Cortex of kidney (tissue), 1 donor: ENCODE data around the gene FAM117B.
"Not testable (repeated sequence)": the region's sequence is repeated elsewhere in the genome, so short reads cannot be mapped to it uniquely, and the experiment has no call there.

ENCODE experiments used
- DNase-seq: peaks from one replicate; lab custom pipeline; 2025; lab: John Stamatoyannopoulos, UW

The FAM117B gene

GRCh38 chr2:202758604-202759003 is 123.8 kb downstream of the FAM117B start:
- no peak for DNase-seq

GRCh38 chr2:202760848-202761247 is 126.1 kb downstream of the FAM117B start:
- no peak for DNase-seq

- DNase-seq: no peak
These were observed 127.8 kb downstream of the FAM117B start for GRCh38 chr2:202762556-202762955.

DNA sequence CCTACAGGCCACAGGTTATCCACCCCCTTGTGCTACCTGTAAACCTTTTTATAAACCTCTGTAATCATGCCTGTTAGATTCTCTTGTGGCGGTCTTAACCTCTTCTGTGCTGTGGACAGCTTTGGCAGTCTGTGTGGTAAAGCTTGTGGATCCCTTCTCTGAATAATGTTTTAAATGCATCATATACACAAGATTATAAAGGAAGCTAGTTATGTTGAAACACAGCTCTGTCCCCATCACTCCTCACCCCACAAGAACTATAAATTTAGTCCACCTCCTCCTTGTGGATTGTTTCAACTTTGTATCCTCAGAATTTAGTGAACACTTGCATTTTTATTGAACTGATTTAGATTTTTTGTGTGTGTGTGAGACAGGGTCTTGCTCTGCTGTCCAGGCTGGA is 129.1 kb downstream of the FAM117B start:
- no peak for DNase-seq

- no peak for DNase-seq
These were observed 130.2 kb downstream of the FAM117B start for GRCh38 chr2:202764991-202765390.

- DNase-seq: no peak
These were observed 130.7 kb downstream of the FAM117B start for GRCh38 chr2:202765436-202765835.

GRCh38 chr2:202768273-202768672 is 133.5 kb downstream of the FAM117B start:
- no peak for DNase-seq

DNA sequence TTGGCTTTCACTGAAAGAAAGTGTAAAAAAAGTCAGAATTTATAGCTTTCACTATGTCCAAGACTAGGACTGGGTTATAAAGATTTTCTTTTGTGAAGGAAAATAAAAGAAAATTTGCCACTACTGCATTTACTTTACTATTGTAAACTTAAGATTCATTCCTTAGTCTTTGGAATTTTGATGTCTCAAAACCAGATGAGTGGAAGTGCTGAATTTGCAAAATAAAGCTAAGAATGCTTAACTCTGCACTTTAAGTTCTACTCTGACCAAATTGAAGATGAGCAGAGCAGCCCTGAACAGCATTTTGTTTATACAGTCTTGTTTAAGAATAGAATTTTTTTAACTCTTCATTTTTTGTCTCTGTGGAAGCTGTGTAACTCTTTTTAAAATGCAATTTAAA is 134.4 kb downstream of the FAM117B start:
- no peak for DNase-seq

GRCh38 chr2:202771336-202771735 is 136.6 kb downstream of the FAM117B start:
- no peak for DNase-seq

GRCh38 chr2:202771741-202772460 is 137.1 kb downstream of the FAM117B start:
- no peak for DNase-seq

DNA sequence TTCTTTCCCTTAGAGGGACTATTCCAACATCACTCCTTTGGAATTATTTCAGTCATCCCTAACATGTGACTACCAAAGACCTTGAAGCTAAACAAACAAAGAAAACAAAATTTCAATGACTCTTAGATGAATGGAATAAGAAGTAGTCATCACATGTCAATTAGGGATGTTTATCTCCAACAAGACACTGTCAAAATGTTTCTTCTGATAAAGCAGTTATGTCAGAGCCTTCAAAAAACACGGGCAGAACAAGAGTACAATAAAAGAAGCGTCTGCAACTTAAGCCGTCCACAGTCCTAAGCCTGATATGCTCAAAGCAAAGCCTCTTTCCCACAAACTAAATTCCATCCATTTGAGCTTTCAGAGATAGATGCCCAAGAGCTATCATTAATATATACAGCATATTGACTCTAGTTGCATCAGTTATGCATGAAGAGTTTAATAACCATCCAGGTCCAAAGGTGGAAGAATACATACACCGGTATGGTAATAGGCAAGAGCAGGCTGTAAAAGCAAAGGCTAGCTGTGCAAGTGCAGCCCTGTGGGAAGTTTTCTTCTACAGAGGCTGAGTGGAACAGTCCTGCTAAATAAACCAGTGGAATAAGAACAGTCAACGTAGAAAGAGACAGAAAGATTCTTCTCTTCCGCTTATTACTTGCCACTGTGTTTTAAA is 138.7 kb downstream of the FAM117B start:
- DNase-seq: no peak

DNA sequence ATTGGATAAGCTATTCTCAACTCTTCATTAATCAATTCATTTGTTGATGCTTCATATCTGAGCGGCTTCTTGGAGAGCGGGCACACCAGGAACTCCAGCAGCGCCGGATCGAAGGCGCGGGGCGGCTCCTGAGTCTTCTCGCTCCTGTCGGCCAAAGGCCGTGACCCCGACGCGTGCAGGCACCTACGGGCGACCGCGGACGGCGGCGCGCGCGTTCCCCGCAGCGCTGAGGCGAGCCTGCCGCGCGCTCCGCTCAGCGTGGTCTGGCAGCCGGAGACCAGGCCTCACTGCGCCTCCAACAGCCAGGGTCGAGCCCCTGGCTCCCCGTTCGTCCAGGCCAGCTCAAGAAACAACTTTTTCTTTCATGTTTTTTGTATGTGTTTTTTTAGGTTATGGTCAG is 139.3 kb downstream of the FAM117B start:
- DNase-seq: no peak

DNA sequence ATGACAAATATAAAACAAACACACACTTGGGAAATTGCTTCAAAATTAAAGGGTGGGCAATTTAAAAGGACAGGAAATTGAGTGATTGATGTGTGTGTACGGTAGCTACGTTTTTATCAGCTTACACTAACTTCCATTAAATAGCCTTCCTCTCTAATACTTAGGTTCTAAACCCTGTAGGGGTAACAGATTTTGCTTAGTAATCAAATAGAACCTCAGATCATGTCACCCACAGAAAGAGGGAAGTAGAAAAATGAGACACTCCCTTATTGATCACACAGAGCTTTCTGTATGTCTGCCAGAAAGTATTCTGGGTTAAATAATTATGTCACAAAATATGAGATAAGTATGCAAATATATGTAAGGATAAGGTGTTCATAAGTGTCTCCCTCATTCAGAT is 143.4 kb downstream of the FAM117B start:
- no peak for DNase-seq

DNA sequence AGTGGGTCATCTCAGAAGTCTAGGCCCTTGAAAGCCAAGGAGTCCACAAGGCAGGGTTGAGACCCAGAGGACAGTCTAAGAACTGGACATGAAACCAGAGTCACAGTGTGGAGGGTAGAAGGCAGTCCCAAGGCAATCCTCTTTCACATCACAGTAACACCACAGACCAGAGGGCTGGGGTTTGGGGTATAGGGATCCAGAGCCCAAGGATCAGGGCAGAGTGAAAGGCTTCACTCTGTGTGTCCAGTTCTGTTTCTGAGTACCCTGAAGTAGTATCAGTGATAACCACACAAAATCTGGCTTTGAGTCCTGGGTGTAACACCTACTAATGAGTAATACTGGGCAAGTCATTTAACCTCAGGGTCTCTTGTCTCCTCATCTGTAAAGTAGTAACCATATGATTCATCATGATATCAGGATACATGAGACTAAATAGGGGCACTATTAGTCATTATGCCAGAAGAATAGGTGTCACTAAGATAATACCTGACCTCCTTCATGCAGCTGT is 145.8 kb downstream of the FAM117B start:
- DNase-seq: no peak

DNA sequence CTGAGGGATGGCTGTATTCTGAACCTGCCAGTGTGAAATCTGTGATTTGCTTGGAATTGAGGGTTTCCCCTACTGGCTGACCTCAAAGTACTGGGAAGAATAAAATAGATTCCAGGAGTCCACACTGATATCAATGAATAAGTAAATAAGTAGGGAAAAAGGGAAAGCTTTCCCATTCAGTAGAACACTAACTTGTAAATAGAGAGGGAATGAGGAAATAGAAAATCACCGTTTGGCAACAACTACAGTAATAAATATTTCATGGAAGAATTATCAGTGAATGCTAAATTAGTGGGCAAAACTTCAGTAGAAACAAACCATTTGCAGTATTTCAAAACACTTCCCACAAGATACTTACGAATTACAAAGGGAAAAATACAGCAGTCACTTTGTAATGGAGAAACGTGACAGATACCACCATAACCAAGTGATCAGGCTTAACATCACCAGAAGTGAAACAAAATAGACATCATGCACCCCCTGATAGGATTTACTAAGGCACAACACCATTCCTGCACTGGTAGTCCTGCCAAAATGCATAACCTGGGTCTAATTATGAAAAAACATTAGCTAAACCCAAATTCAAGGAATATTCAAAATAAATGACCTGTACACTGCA is 148.3 kb downstream of the FAM117B start:
- DNase-seq: no peak

DNA sequence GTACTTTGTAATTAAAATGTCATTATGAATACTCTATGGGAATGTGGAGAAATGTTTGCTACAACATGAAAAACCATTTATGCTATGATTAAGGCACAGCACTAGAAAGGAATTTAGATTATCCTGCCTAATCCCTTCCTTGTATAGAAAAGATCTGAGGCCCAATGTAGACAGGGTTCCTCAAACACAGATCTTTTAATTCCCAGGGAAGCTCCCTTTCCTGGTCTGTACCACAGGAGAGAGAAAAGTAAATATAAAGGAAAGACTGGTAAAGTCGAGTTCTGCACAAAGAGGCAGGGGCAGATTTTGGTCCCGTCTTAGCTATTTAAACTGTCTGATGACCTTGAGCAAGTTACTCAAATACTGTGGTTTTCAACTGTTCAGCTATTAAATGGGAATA is 152.1 kb downstream of the FAM117B start:
- no peak for DNase-seq

- no peak for DNase-seq
These were observed 155.9 kb downstream of the FAM117B start for GRCh38 chr2:202790676-202791075.

DNA sequence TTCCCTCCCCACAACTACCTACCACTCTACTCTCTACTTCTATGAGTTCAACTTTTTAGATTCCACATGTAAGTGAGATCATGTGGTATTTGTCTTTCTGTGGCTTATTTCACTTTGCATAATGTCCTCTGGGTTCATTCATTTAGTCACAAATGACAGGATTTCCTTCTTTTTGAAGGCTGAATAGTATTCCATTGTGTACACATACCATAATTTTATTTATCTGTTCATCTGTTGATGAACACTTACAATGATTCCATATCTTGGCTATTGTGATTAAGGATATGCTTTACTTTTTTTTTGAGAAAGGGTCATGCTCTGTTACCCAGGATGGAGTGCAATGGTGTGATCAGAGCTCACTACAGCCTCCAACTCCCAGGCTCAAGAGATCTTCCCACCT is 163.2 kb downstream of the FAM117B start:
- no peak for DNase-seq

GRCh38 chr2:202805911-202806310 is 171.1 kb downstream of the FAM117B start:
- DNase-seq: not testable (repeated sequence)

GRCh38 chr2:202807431-202808138 is 172.8 kb downstream of the FAM117B start:
- DNase-seq: not testable (repeated sequence)

- DNase-seq: no peak
These were observed 174.0 kb downstream of the FAM117B start for GRCh38 chr2:202808754-202809153.

DNA sequence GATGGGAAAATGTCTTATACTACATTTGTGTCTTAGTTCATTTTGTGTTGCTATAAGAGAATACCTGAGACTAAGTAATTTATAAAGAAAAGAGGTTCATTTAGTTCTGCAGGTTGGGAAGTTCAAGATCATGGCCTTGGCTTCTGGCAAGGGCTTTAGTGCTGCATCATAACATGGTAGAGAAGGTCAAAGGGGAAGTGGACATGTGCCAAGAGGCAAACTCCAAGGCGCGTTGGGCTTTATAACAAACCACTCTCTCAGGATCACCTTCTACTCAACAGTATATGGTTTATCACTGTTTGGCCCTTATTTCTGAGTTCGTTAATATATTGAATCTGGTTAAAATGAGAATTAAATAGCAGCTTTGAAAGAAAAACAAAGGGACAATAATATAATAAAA is 178.6 kb downstream of the FAM117B start:
- no peak for DNase-seq
